Large intestine (tissue), 3 donors: Measurements from ENCODE around the gene PIWIL1. TPM values are rescaled to one million over a fixed set of nuclear protein-coding genes. Genes with fewer than 3 reads are reported as not detected.
A peak's percentile ranks its signal among the peaks of the same experiment; 100 is the strongest.

Source experiments
- DNase-seq, 2 donors: peaks; one replicate each; pipeline versions ENCODE4 v3.0.0 to v3.0.0-alpha.2; 2013
- H3K27ac ChIP-seq: one replicate; pipeline ENCODE4 v1.5.1; 2013; ENCODE audit warnings: low read length
- H3K27me3 ChIP-seq: 2 replicates; pipeline ENCODE4 v1.6.1; 2013; ENCODE audit warnings: low read length; ENCODE audit not compliant: control insufficient read depth, insufficient read depth
- H3K36me3 ChIP-seq: 2 replicates; pipeline ENCODE4 v1.6.1; 2013; ENCODE audit warnings: low read length; ENCODE audit not compliant: control insufficient read depth, insufficient read depth
- H3K4me1 ChIP-seq: one replicate; pipeline ENCODE4 v1.6.1; 2013; ENCODE audit warnings: low read length; ENCODE audit not compliant: control insufficient read depth, insufficient read depth
- H3K4me3 ChIP-seq: one replicate; pipeline ENCODE4 v1.5.1; 2013; ENCODE audit warnings: low read length
- H3K9me3 ChIP-seq: one replicate; pipeline ENCODE4 v1.6.1; 2013; ENCODE audit warnings: mild to moderate bottlenecking, low read depth, low read length, moderate library complexity; ENCODE audit not compliant: control insufficient read depth
- WGBS: methylation state at CpG from one replicate; pipeline ENCODE4 v1.1.5; 2013; ENCODE audit warnings: low lambda C conversion rate; ENCODE audit not compliant: insufficient coverage; 5-methylcytosine and 5-hydroxymethylcytosine counted together
- polyA plus RNA-seq: library from polyadenylated mRNA; unstranded; fragments of 120-200 nt; gene quantifications from one replicate; pipeline ENCODE4 v1.2.1, GENCODE V29; 2013

Gene PIWIL1
- polyA plus RNA-seq, 1 donor = 0.19 TPM

GRCh38 chr12:130307859-130308258, 29.8 kb upstream of the PIWIL1 start:
- H3K4me3 ChIP-seq = no peak overlapping the region
- H3K27ac ChIP-seq = no peak overlapping the region
- no peaks in the 10 kb centered on the region for H3K36me3 ChIP-seq
- no peaks in the 10 kb centered on the region for H3K4me1 ChIP-seq
- H3K9me3 ChIP-seq = no peaks in the 10 kb centered on the region
- no CpG with 5 or more reads among the region's 14 CpGs for WGBS
- no peaks in the 10 kb centered on the region for H3K27me3 ChIP-seq
- DNase-seq = no peak

- Histone ChIP-seq H3K4me3 (no peak overlapping the region), H3K27me3 (no peaks in the 10 kb centered on the region), H3K9me3 (no peaks in the 10 kb centered on the region), H3K4me1 (no peaks in the 10 kb centered on the region), H3K36me3 (no peaks in the 10 kb centered on the region), H3K27ac (no peak overlapping the region)
- no peak for DNase-seq
- WGBS = no CpG with 5 or more reads among the region's 6 CpGs
These were observed 29.3 kb upstream of the PIWIL1 start for GRCh38 chr12:130308393-130308792.

DNA sequence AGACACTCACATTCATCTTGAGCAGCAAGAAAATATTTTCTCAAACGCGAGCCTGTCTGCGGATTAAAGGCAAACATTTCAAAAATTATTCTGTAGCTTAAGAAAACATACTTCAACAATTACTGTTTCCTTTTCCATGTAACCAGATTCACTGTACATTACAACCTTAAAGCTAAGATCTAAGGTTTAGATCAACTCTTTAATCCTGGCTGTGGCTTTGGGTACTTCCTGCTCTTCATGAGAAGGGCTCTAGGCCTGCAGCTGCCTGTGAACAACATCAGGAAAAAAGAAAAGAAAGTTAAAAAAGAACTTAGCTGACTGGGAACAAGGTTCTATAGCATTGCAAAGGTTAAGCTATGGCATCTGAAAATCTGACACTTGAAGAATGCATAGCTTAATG, 21.4 kb upstream of the PIWIL1 start:
- WGBS = 80% methylated on average over 1 of the region's 3 CpGs
- no peak for DNase-seq
- Histone ChIP-seq H3K4me1 (no peaks in the 10 kb centered on the region), H3K27me3 (no peaks in the 10 kb centered on the region), H3K9me3 (no peaks in the 10 kb centered on the region), H3K36me3 (no peaks in the 10 kb centered on the region), H3K27ac (no peak overlapping the region), H3K4me3 (no peak overlapping the region)

DNA sequence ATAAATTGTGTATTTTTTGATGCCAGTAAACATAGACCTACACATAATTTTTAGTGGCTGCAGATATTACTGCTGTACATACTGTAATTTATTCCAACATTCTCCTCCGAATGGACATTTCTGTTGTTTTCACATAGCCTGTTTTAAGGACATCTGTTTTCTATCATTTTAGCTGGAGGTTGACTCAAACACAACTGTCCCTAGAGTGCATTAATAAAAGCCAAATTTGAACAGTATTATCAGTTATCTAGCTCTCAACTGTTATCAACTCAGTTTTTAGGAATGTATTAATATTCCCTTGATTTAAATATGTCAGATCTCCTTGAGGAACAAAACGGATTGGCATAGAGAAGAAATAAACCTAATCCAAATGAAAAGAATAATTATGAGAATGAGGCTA, 17.2 kb upstream of the PIWIL1 start:
- no peak overlapping the region for H3K27ac ChIP-seq
- no peak for DNase-seq
- no peaks in the 10 kb centered on the region for H3K36me3 ChIP-seq
- no peaks in the 10 kb centered on the region for H3K27me3 ChIP-seq
- no peaks in the 10 kb centered on the region for H3K9me3 ChIP-seq
- WGBS = 81% methylated on average over 2 of the region's 2 CpGs
- no peaks in the 10 kb centered on the region for H3K4me1 ChIP-seq
- H3K4me3 ChIP-seq = no peak overlapping the region

DNA sequence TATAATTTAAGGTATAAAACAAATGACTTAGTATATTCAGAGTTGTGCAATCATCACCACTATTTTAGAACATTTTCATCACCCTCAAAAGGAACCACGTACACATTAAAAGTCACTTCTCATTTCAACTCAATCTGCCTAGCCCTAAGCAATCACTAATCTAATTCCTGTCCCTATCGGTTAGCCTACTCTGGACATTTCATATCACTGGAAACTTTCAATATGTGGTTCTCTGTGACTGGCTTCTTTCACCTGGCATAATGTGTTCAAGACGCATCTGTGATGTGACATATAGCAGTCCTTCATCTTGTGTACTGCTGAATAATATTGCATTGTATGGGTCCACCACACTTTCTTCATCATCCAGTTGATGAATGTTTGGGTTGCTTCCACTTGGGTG, 15.4 kb upstream of the PIWIL1 start:
- Histone ChIP-seq H3K4me3 (no peak overlapping the region), H3K36me3 (no peaks in the 10 kb centered on the region), H3K4me1 (no peaks in the 10 kb centered on the region), H3K27ac (no peak overlapping the region), H3K9me3 (no peaks in the 10 kb centered on the region), H3K27me3 (no peaks in the 10 kb centered on the region)
- no peak for DNase-seq
- no CpG with 5 or more reads among the region's 3 CpGs for WGBS

- H3K4me1 ChIP-seq = no peaks in the 10 kb centered on the region
- DNase-seq = no peak
- peaks cover 5% of the 10 kb centered on the region for H3K27me3 ChIP-seq
- no peak overlapping the region for H3K4me3 ChIP-seq
- H3K36me3 ChIP-seq = no peaks in the 10 kb centered on the region
- 100% methylated on average over 1 of the region's 9 CpGs for WGBS
- H3K9me3 ChIP-seq = no peaks in the 10 kb centered on the region
- H3K27ac ChIP-seq = no peak overlapping the region
These were observed 7.0 kb upstream of the PIWIL1 start for GRCh38 chr12:130330685-130331084.

DNA sequence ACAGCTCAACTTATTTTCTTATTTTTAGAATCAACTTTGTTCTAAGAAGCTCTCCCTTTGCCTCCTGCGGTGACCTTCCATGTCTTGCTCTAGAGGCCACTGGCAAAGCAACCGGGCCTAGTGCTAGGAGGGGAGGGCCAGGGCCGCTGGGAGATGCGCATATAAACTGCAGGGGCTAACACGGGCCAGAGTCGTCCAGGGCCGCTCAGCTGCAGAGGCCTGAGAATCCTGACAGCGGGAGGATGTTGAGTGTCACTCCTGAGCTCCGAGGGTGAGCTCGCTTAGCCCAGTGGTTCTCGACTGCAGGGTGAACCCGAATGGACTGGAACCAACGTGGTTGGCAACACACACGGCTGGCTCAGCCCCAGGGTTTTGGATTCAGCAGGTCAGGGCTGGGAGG, 6.5 kb upstream of the PIWIL1 start:
- DNase-seq = no peak
- H3K4me3 ChIP-seq = no peak overlapping the region
- no CpG with 5 or more reads among the region's 14 CpGs for WGBS
- no peak overlapping the region for H3K27ac ChIP-seq
- H3K36me3 ChIP-seq = no peaks in the 10 kb centered on the region
- H3K9me3 ChIP-seq = no peaks in the 10 kb centered on the region
- H3K4me1 ChIP-seq = no peaks in the 10 kb centered on the region
- H3K27me3 ChIP-seq = peaks cover 5% of the 10 kb centered on the region

DNA sequence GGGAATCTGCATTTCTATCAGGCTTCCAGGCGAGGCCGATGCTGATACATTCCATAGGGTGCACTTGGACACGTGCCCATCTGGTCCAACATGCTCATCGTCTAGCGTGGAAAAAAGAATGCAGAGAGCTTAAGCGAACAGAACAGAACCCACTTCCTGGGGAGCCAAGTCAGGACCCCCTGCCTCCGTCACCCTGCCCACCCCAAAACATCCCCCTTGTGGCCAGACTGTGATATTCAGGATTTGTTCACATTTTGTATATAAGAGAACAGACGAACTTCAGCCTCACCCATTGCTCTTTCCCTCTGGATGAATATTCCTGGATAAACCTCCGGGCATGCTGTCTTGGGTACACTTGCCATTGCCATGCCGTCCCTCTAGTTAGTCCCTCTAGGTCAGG, 4.3 kb upstream of the PIWIL1 start:
- no peak overlapping the region for H3K4me3 ChIP-seq
- no peaks in the 10 kb centered on the region for H3K36me3 ChIP-seq
- H3K9me3 ChIP-seq = peaks cover 6% of the 10 kb centered on the region
- 83% methylated on average over 1 of the region's 10 CpGs for WGBS
- no peak overlapping the region for H3K27ac ChIP-seq
- DNase-seq = no peak
- no peaks in the 10 kb centered on the region for H3K4me1 ChIP-seq
- peaks cover 5% of the 10 kb centered on the region for H3K27me3 ChIP-seq

DNA sequence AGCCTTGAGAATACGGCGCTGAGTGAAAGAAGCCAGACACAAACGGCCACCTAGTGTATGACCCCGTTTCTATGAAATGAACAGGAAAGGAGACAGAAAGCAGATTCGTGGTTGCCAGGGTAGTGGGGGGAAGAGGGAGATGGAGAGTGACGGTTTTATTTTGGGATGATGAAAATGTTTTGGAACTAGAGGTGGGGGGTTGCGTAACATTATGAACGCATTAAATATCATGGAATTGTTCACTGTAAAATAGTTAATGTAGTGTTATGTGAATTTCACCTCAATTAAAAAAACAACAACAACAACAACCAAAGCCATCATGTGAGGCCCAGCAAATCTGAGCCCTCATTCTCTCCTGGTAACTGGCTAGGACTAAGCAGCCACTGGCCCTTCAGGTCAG, 3.3 kb upstream of the PIWIL1 start:
- no peak overlapping the region for H3K4me3 ChIP-seq
- peaks cover 9% of the 10 kb centered on the region for H3K27me3 ChIP-seq
- DNase-seq = no peak
- H3K9me3 ChIP-seq = peaks cover 6% of the 10 kb centered on the region
- no peaks in the 10 kb centered on the region for H3K4me1 ChIP-seq
- no peak overlapping the region for H3K27ac ChIP-seq
- WGBS = 75% methylated on average over 3 of the region's 8 CpGs
- H3K36me3 ChIP-seq = no peaks in the 10 kb centered on the region

- peaks cover 6% of the 10 kb centered on the region for H3K9me3 ChIP-seq
- H3K27me3 ChIP-seq = peaks cover 14% of the 10 kb centered on the region
- no peak overlapping the region for H3K27ac ChIP-seq
- H3K4me3 ChIP-seq = no peak overlapping the region
- DNase-seq = no peak
- H3K36me3 ChIP-seq = no peaks in the 10 kb centered on the region
- H3K4me1 ChIP-seq = no peaks in the 10 kb centered on the region
- 20% methylated on average over 1 of the region's 15 CpGs for WGBS
These were observed 2.8 kb upstream of the PIWIL1 start for GRCh38 chr12:130334937-130335336.

- peaks cover 6% of the 10 kb centered on the region for H3K9me3 ChIP-seq
- peak; percentile 29 to 31 for DNase-seq
- 17% methylated on average over 6 of the region's 15 CpGs for WGBS
- H3K4me3 ChIP-seq = no peak overlapping the region
- H3K27me3 ChIP-seq = peaks cover 19% of the 10 kb centered on the region
- no peak overlapping the region for H3K27ac ChIP-seq
- no peaks in the 10 kb centered on the region for H3K4me1 ChIP-seq
- no peaks in the 10 kb centered on the region for H3K36me3 ChIP-seq
These were observed 1.9 kb upstream of the PIWIL1 start for GRCh38 chr12:130335517-130336392.
